ENCODE measurements around the gene TMPRSS11F. TPM values are rescaled to one million over a fixed set of nuclear protein-coding genes. Genes with fewer than 3 reads are reported as not detected.
A peak's percentile ranks its signal among the peaks of the same experiment; 100 is the strongest.
"Not testable (repeated sequence)": the region's sequence is repeated elsewhere in the genome, so short reads cannot be mapped to it uniquely, and the experiment has no call there.

Gene TMPRSS11F
- total RNA-seq (2014; rRNA removed; shearing (Covaris generic)): not detected in 2 replicates

GRCh38 chr4:68129793-68130192 lies at the start of gene TMPRSS11F:
TMPRSS11F (minus strand) TSS chr4:68129869; CDS start chr4:68129820, 49 bp downstream.
- H3K9me3 ChIP-seq (replicated peaks): no peaks in the 10 kb centered on the region
- no peak within 1 kb of the TSS for H3K4me3 ChIP-seq
- H3K36me3 ChIP-seq: no peaks in the 10 kb centered on the region
- H3K27ac ChIP-seq: no peak within 1 kb of the TSS
- H3K27me3 ChIP-seq: no peaks in the 10 kb centered on the region
- DNase-seq: no peak
- no peaks in the 10 kb centered on the region for H3K4me1 ChIP-seq

- no peaks in the 10 kb centered on the region for H3K4me1 ChIP-seq
- no peaks in the 10 kb centered on the region for H3K27me3 ChIP-seq
- H3K4me3 ChIP-seq: no peak overlapping the region
- no peaks in the 10 kb centered on the region for H3K9me3 ChIP-seq (replicated peaks)
- H3K36me3 ChIP-seq: no peaks in the 10 kb centered on the region
- no peak for DNase-seq
- no peak overlapping the region for H3K27ac ChIP-seq
These were observed 47.2 kb upstream of the TMPRSS11F start for GRCh38 chr4:68176904-68177303.

GRCh38 chr4:68176500-68176899 lies 46.8 kb upstream of the TMPRSS11F start:
- DNase-seq: no peak
- Histone ChIP-seq H3K4me3 (no peak overlapping the region), H3K9me3 (replicated peaks) (no peaks in the 10 kb centered on the region), H3K27ac (no peak overlapping the region), H3K4me1 (no peaks in the 10 kb centered on the region), H3K36me3 (no peaks in the 10 kb centered on the region), H3K27me3 (no peaks in the 10 kb centered on the region)

- Histone ChIP-seq H3K9me3 (replicated peaks) (no peaks in the 10 kb centered on the region), H3K4me3 (no peak overlapping the region), H3K36me3 (no peaks in the 10 kb centered on the region), H3K27ac (no peak overlapping the region), H3K27me3 (no peaks in the 10 kb centered on the region), H3K4me1 (no peaks in the 10 kb centered on the region)
- DNase-seq: peak; percentile 33 to 80
These were observed 46.0 kb upstream of the TMPRSS11F start for GRCh38 chr4:68175562-68176155.

GRCh38 chr4:68174389-68174788 lies 44.7 kb upstream of the TMPRSS11F start:
- not testable (repeated sequence) for H3K36me3 ChIP-seq; H3K9me3 ChIP-seq (replicated peaks); H3K27me3 ChIP-seq; H3K27ac ChIP-seq; H3K4me3 ChIP-seq; H3K4me1 ChIP-seq; DNase-seq

- H3K27ac ChIP-seq; H3K4me3 ChIP-seq; DNase-seq; H3K9me3 ChIP-seq (replicated peaks); H3K36me3 ChIP-seq; H3K4me1 ChIP-seq; H3K27me3 ChIP-seq: not testable (repeated sequence)
These were observed 42.5 kb upstream of the TMPRSS11F start for GRCh38 chr4:68172147-68172546.

- no peak overlapping the region for H3K27ac ChIP-seq
- no peaks in the 10 kb centered on the region for H3K36me3 ChIP-seq
- H3K27me3 ChIP-seq: no peaks in the 10 kb centered on the region
- H3K4me1 ChIP-seq: no peaks in the 10 kb centered on the region
- no peaks in the 10 kb centered on the region for H3K9me3 ChIP-seq (replicated peaks)
- no peak overlapping the region for H3K4me3 ChIP-seq
- no peak for DNase-seq
These were observed 38.0 kb upstream of the TMPRSS11F start for GRCh38 chr4:68167706-68168105.

GRCh38 chr4:68167166-68167565 lies 37.5 kb upstream of the TMPRSS11F start:
- Histone ChIP-seq H3K4me3 (no peak overlapping the region), H3K27me3 (no peaks in the 10 kb centered on the region), H3K9me3 (replicated peaks) (no peaks in the 10 kb centered on the region), H3K36me3 (no peaks in the 10 kb centered on the region), H3K27ac (no peak overlapping the region), H3K4me1 (no peaks in the 10 kb centered on the region)
- no peak for DNase-seq

GRCh38 chr4:68163754-68164153 lies 34.1 kb upstream of the TMPRSS11F start:
- no peak for DNase-seq
- H3K27ac ChIP-seq: no peak overlapping the region
- H3K4me3 ChIP-seq: no peak overlapping the region
- H3K9me3 ChIP-seq (replicated peaks): no peaks in the 10 kb centered on the region
- H3K36me3 ChIP-seq: no peaks in the 10 kb centered on the region
- H3K4me1 ChIP-seq: no peaks in the 10 kb centered on the region
- no peaks in the 10 kb centered on the region for H3K27me3 ChIP-seq

- Histone ChIP-seq H3K27me3 (no peaks in the 10 kb centered on the region), H3K36me3 (no peaks in the 10 kb centered on the region), H3K4me1 (no peaks in the 10 kb centered on the region), H3K27ac (no peak overlapping the region), H3K4me3 (no peak overlapping the region), H3K9me3 (replicated peaks) (no peaks in the 10 kb centered on the region)
- no peak for DNase-seq
These were observed 32.5 kb upstream of the TMPRSS11F start for GRCh38 chr4:68162196-68162595.

- H3K27me3 ChIP-seq: 0 out of 2 replicates have a peak, but pooled peaks cover 4% of the 10 kb centered on the region
- no peak for DNase-seq
- no peak overlapping the region for H3K4me3 ChIP-seq
- no peak overlapping the region for H3K27ac ChIP-seq
- no peaks in the 10 kb centered on the region for H3K4me1 ChIP-seq
- no peaks in the 10 kb centered on the region for H3K9me3 ChIP-seq (replicated peaks)
- no peaks in the 10 kb centered on the region for H3K36me3 ChIP-seq
These were observed 22.7 kb upstream of the TMPRSS11F start for GRCh38 chr4:68152411-68152810.

GRCh38 chr4:68148800-68149685 lies 19.4 kb upstream of the TMPRSS11F start:
- no peak overlapping the region for H3K27ac ChIP-seq
- no peak for DNase-seq
- H3K9me3 ChIP-seq (replicated peaks): no peaks in the 10 kb centered on the region
- no peaks in the 10 kb centered on the region for H3K4me1 ChIP-seq
- H3K27me3 ChIP-seq: 0 out of 2 replicates have a peak, but pooled peaks cover 4% of the 10 kb centered on the region
- H3K4me3 ChIP-seq: no peak overlapping the region
- no peaks in the 10 kb centered on the region for H3K36me3 ChIP-seq

GRCh38 chr4:68147079-68147478 lies 17.4 kb upstream of the TMPRSS11F start:
- Histone ChIP-seq H3K27me3 (0 out of 2 replicates have a peak, but pooled peaks cover 4% of the 10 kb centered on the region), H3K36me3 (no peaks in the 10 kb centered on the region), H3K4me3 (no peak overlapping the region), H3K27ac (no peak overlapping the region), H3K4me1 (no peaks in the 10 kb centered on the region), H3K9me3 (replicated peaks) (no peaks in the 10 kb centered on the region)
- no peak for DNase-seq

- Histone ChIP-seq H3K4me1 (no peaks in the 10 kb centered on the region), H3K9me3 (replicated peaks) (no peaks in the 10 kb centered on the region), H3K4me3 (no peak overlapping the region), H3K27me3 (0 out of 2 replicates have a peak, but pooled peaks cover 4% of the 10 kb centered on the region), H3K27ac (no peak overlapping the region), H3K36me3 (no peaks in the 10 kb centered on the region)
- DNase-seq: no peak
These were observed 15.6 kb upstream of the TMPRSS11F start for GRCh38 chr4:68145261-68145660.

- Histone ChIP-seq H3K4me3 (no peak overlapping the region), H3K27me3 (no peaks in the 10 kb centered on the region), H3K36me3 (no peaks in the 10 kb centered on the region), H3K4me1 (no peaks in the 10 kb centered on the region), H3K27ac (no peak overlapping the region), H3K9me3 (replicated peaks) (no peaks in the 10 kb centered on the region)
- no peak for DNase-seq
These were observed 12.2 kb upstream of the TMPRSS11F start for GRCh38 chr4:68141852-68142251.
